Measurements from ENCODE around the gene XPA. TPM values are rescaled to one million over a fixed set of nuclear protein-coding genes. Genes with fewer than 3 reads are reported as not detected.

The XPA gene
- total RNA-seq, 1 experiment from 2014 or later = 3.0 TPM

GRCh38 chr9:97726716-97727115, 29.6 kb upstream of the XPA start (continued):
- TF ChIP-seq, protein P1, sequence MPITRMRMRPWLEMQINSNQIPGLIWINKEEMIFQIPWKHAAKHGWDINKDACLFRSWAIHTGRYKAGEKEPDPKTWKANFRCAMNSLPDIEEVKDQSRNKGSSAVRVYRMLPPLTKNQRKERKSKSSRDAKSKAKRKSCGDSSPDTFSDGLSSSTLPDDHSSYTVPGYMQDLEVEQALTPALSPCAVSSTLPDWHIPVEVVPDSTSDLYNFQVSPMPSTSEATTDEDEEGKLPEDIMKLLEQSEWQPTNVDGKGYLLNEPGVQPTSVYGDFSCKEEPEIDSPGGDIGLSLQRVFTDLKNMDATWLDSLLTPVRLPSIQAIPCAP (CRISPR knock-in tag; IDR thresholded peaks at IDR 0.05) = no peak
- TF ChIP-seq SMAD4 (CRISPR knock-in tag; IDR thresholded peaks at IDR 0.05) = no peak

GRCh38 chr9:97723819-97724218, 26.7 kb upstream of the XPA start:
- POLR2A ChIA-PET = no interaction called here
- DNase-seq (ENCODE audit: low spot score) = no peak
- H3K27me3 Mint-ChIP-seq (ENCODE audit: low read depth) = peaks cover 22% of the 10 kb centered on the region
- no peak overlapping the region for H3K4me3 Mint-ChIP-seq
- CTCF ChIA-PET = no interaction called here
- no peak overlapping the region for H3K27ac Mint-ChIP-seq
- H3K4me1 Mint-ChIP-seq = no peaks in the 10 kb centered on the region
- 0 out of 2 replicates have a peak, but pooled peaks cover 3% of the 10 kb centered on the region for H3K36me3 Mint-ChIP-seq
- H3K9me3 Mint-ChIP-seq = peaks cover 12% of the 10 kb centered on the region
- TF ChIP-seq GABPB1 (CRISPR knock-in tag; IDR thresholded peaks at IDR 0.05) = no peak
- no peak for TF ChIP-seq CREM (CRISPR knock-in tag; IDR thresholded peaks at IDR 0.05)
- TF ChIP-seq FOXJ3 (CRISPR knock-in tag; IDR thresholded peaks at IDR 0.05; ENCODE audit: borderline replicate concordance) = no peak
- TF ChIP-seq, protein P2, sequence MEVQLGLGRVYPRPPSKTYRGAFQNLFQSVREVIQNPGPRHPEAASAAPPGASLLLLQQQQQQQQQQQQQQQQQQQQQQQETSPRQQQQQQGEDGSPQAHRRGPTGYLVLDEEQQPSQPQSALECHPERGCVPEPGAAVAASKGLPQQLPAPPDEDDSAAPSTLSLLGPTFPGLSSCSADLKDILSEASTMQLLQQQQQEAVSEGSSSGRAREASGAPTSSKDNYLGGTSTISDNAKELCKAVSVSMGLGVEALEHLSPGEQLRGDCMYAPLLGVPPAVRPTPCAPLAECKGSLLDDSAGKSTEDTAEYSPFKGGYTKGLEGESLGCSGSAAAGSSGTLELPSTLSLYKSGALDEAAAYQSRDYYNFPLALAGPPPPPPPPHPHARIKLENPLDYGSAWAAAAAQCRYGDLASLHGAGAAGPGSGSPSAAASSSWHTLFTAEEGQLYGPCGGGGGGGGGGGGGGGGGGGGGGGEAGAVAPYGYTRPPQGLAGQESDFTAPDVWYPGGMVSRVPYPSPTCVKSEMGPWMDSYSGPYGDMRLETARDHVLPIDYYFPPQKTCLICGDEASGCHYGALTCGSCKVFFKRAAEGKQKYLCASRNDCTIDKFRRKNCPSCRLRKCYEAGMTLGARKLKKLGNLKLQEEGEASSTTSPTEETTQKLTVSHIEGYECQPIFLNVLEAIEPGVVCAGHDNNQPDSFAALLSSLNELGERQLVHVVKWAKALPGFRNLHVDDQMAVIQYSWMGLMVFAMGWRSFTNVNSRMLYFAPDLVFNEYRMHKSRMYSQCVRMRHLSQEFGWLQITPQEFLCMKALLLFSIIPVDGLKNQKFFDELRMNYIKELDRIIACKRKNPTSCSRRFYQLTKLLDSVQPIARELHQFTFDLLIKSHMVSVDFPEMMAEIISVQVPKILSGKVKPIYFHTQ (CRISPR knock-in tag; IDR thresholded peaks at IDR 0.05) = no peak
- no peak for TF ChIP-seq USF1 (CRISPR knock-in tag; IDR thresholded peaks at IDR 0.05)
- TF ChIP-seq FOXP1 (CRISPR knock-in tag; IDR thresholded peaks at IDR 0.05; ENCODE audit: borderline replicate concordance) = no peak
- no peak for TF ChIP-seq IRF2 (CRISPR knock-in tag; IDR thresholded peaks at IDR 0.05; ENCODE audit: borderline replicate concordance, low read depth)
- TF ChIP-seq, protein P3, sequence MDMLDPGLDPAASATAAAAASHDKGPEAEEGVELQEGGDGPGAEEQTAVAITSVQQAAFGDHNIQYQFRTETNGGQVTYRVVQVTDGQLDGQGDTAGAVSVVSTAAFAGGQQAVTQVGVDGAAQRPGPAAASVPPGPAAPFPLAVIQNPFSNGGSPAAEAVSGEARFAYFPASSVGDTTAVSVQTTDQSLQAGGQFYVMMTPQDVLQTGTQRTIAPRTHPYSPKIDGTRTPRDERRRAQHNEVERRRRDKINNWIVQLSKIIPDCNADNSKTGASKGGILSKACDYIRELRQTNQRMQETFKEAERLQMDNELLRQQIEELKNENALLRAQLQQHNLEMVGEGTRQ (CRISPR knock-in tag; IDR thresholded peaks at IDR 0.05) = no peak
- TF ChIP-seq ATF3 (CRISPR knock-in tag; conservative IDR thresholded peaks at IDR 0.05) = no peak
- TF ChIP-seq NFE2L1 (CRISPR knock-in tag; IDR thresholded peaks at IDR 0.05) = no peak
- no peak for TF ChIP-seq NR1H2 (CRISPR knock-in tag; IDR thresholded peaks at IDR 0.05)
- no peak for TF ChIP-seq HMGA2 (CRISPR knock-in tag; IDR thresholded peaks at IDR 0.05)
- no peak for TF ChIP-seq GTF2I (CRISPR knock-in tag; conservative IDR thresholded peaks at IDR 0.05)
- TF ChIP-seq CTCF (IDR thresholded peaks at IDR 0.05) = no peak
- no peak for TF ChIP-seq SOX15 (CRISPR knock-in tag; IDR thresholded peaks at IDR 0.05)
- TF ChIP-seq ELF4 (CRISPR knock-in tag; IDR thresholded peaks at IDR 0.05; ENCODE audit: low read depth) = no peak
- no peak for TF ChIP-seq MYBL2 (CRISPR knock-in tag; IDR thresholded peaks at IDR 0.05)
- TF ChIP-seq, protein P4, sequence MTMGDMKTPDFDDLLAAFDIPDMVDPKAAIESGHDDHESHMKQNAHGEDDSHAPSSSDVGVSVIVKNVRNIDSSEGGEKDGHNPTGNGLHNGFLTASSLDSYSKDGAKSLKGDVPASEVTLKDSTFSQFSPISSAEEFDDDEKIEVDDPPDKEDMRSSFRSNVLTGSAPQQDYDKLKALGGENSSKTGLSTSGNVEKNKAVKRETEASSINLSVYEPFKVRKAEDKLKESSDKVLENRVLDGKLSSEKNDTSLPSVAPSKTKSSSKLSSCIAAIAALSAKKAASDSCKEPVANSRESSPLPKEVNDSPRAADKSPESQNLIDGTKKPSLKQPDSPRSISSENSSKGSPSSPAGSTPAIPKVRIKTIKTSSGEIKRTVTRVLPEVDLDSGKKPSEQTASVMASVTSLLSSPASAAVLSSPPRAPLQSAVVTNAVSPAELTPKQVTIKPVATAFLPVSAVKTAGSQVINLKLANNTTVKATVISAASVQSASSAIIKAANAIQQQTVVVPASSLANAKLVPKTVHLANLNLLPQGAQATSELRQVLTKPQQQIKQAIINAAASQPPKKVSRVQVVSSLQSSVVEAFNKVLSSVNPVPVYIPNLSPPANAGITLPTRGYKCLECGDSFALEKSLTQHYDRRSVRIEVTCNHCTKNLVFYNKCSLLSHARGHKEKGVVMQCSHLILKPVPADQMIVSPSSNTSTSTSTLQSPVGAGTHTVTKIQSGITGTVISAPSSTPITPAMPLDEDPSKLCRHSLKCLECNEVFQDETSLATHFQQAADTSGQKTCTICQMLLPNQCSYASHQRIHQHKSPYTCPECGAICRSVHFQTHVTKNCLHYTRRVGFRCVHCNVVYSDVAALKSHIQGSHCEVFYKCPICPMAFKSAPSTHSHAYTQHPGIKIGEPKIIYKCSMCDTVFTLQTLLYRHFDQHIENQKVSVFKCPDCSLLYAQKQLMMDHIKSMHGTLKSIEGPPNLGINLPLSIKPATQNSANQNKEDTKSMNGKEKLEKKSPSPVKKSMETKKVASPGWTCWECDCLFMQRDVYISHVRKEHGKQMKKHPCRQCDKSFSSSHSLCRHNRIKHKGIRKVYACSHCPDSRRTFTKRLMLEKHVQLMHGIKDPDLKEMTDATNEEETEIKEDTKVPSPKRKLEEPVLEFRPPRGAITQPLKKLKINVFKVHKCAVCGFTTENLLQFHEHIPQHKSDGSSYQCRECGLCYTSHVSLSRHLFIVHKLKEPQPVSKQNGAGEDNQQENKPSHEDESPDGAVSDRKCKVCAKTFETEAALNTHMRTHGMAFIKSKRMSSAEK (CRISPR knock-in tag; IDR thresholded peaks at IDR 0.05; ENCODE audit: borderline replicate concordance) = no peak
- ATAC-seq = no peak

Measured in WTC11 (cell line).